Iris pigment epithelial cell (primary cell): ENCODE results near the gene GPR78.
"Not testable (repeated sequence)": the region's sequence is repeated elsewhere in the genome, so short reads cannot be mapped to it uniquely, and the experiment has no call there.

Experiments
- DNase-seq: peaks from one replicate; pipeline ENCODE4 v3.0.0-alpha.2; 2011; ENCODE audit warnings: low read depth

The GPR78 gene

DNA sequence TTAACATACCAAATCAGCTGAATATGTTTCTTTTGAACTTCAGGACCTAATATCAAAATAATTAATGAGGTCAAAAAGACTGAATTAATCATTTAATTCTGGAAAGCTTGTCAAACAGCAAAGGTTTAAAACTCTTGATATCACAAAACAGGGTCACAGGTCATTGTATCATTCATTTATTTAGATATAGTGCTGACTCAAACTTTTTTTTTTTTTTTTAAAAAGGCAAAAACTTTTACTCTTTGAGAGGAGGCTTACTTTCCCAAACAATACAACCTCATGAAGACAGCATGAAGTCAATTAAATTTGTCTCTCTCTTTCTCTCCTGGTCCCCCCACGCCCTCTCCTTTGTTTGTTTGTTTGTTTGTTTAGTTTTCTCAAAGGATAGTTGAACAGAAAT, 15.6 kb upstream of the GPR78 start:
- no peak for DNase-seq

GRCh38 chr4:8568068-8568668, 12.0 kb upstream of the GPR78 start:
- peak; percentile 58 for DNase-seq

DNA sequence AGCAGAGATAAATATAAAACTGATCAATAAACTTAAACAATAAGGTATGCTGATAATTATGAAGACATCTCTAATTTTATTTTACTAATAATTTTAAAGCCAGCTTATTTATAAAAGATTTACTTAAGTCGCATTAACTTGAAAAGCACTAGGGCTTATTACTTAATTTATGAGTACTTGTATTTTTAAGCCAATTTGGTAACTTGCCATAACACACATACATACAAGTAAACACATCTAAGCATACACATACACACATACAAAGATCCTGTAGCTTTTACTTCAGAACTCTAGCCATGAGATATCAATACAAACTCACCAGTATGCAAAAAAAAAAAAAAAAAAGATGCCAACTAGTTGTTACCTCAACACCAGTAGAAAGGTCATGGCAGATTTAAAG, 10.0 kb upstream of the GPR78 start:
- DNase-seq = no peak

GRCh38 chr4:8571702-8572685, 8.2 kb upstream of the GPR78 start:
- no peak for DNase-seq

DNA sequence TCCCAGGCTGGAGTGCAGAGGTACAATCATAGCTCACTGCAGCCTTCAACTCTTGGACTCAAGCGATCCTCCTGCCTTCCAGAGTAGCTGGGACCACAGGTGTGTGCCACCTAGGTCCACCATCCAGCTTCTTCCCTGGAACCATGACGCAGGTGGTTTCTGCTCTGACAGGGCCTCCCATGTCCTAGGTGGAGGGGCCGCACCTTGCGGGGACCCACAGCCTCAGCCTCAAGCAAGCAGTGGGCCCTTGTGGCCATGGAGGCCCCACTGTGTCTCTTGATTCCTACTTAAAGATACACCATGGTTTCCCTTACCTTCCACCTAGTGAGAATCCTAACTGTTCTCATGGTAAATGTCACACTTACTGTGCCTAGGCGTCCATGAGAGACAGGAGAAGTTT, 6.9 kb upstream of the GPR78 start:
- no peak for DNase-seq

GRCh38 chr4:8574796-8575370, 5.3 kb upstream of the GPR78 start:
- no peak for DNase-seq

DNA sequence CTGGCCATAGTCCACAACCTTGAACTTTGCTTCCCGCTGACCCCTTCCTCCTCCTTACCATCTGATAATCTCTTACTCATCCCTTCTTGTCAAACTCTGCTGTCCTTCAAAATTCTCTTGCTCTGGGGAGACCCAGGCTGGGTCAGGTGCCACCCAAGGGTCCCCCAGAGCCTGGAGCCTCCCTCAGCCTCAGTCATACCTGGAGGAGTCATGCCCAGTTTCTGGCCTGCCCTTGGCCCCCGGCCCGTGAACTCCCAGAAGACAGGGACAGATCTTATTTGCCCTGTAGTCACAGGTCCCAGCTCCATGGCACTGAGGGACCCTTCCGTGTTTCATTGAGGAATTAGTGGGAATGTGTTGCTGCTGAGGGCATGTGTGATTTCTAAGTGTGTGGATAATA, 4.7 kb upstream of the GPR78 start:
- DNase-seq = no peak

GRCh38 chr4:8576591-8576990, 3.6 kb upstream of the GPR78 start:
- not testable (repeated sequence) for DNase-seq

GRCh38 chr4:8577046-8577445, 3.1 kb upstream of the GPR78 start:
- no peak for DNase-seq

DNA sequence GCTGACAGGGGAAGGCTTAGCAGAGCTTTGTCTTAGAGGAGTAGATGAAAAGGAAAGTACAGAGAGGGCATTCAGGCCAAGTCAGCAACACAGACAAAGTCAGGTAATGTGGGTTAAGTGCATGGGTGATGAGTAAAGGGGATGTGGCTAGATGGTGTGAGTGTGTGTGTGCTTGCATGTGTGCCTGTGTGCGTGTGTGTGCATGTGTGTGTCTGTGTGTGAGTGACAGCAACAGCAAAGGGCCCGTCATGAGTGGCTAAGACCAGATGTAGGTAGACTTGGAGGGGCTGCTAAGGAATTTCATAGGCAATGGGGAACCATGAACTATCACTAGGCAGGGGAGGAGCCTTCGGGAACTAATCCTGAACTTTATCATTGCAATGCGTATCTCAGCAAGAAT, 2.2 kb upstream of the GPR78 start:
- no peak for DNase-seq

DNA sequence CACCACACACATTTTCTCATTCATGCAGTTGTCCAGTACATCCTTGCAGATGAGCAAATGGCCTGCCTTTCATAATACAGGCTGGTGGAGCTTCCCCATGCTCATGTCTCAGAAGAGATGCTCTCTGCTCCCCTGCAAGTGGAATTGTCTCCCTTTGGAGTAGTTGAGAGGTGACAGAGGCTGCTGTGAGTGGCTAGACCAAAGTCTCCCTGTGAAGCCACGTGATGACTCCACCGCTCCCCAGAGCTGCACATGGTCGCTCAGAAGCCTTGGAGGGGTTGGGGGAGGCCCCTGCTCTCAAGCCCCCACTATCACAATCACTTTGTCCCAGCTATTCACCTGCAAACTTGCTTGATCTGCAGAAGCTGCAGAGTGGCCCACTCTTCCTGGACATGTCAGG, 1.5 kb upstream of the GPR78 start:
- DNase-seq = no peak

GRCh38 chr4:8579526-8580320, 469 bp upstream of the GPR78 start:
- DNase-seq = no peak

- DNase-seq = no peak
These were observed 1.1 kb downstream of the GPR78 start for GRCh38 chr4:8581094-8581861.

- DNase-seq = no peak
These were observed 1.8 kb downstream of the GPR78 start for GRCh38 chr4:8582016-8582415.

DNA sequence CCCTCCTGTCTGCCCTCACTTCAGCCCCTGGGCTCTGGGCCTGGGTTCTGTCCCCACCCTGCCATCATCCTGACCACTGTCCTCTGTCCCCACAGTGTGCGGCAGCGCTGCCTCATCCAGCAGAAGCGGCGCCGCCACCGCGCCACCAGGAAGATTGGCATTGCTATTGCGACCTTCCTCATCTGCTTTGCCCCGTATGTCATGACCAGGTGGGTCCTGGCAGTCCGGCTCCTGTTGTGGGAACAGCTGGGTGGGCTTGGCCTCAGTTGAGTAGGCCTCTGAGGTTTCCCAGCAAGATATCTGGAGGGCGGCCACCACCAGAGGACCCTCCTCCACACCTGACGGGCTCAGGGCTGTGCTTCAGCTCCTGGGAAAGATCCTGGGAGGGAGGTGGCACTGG, 2.2 kb downstream of the GPR78 start:
- no peak for DNase-seq

- DNase-seq = no peak
These were observed 2.9 kb downstream of the GPR78 start for GRCh38 chr4:8582941-8583654.

DNA sequence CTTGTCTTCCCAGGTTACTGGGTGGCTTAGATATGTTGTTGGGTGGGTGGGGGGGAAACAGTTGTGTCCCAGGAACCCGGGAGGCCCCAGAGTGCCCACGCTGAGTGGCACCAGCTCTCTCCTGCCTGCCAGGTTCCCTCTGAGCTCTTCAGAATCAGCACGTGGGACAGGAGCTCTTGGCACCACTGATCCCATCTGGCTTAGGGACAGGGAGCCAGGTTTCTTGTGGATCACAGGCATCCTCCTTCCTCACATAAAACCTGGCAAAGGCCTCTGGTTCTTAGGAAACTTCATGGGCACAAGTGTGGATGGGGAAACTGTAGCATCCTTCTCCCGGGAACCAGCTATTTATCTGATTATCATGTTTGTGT, 3.4 kb downstream of the GPR78 start:
- no peak for DNase-seq

DNA sequence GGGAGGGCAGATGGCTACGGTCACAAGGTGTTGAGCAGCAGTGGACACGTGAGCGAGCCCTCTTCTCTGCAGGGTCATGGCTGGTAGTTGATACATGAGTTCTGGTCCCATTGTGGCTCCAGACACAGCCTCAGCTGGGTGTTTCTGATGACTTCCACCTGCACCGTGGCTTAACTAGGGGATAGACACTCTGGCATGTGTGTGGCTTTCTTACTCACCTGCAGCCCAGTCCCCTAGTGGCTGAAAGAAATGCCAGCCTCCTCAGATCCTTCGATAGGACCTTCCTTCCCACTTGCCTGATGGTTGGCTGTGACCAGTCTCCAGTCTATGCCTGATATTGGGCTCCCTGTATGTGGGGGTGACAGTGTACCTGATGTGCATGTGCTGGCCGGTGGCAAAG, 5.0 kb downstream of the GPR78 start:
- no peak for DNase-seq

- no peak for DNase-seq
These were observed 5.6 kb downstream of the GPR78 start for GRCh38 chr4:8585721-8586212.

- DNase-seq = no peak
These were observed 6.1 kb downstream of the GPR78 start for GRCh38 chr4:8586246-8586645.
